ENCODE measurements around the gene ABCB1. TPM values are rescaled to one million over a fixed set of nuclear protein-coding genes. Genes with fewer than 3 reads are reported as not detected.

ABCB1 gene
- polyA plus RNA-seq, 1 donor (not counting 4 experiments of a cell fraction or from before 2014, with no cell fraction given): 0.13 TPM

- no peak for DNase-seq (ENCODE audit: low read depth, low spot score)
- no peak overlapping the region for H3K9ac ChIP-seq (ENCODE audit: control insufficient read depth, extremely low read depth, insufficient read depth, low read length)
- H3K27me3 ChIP-seq (ENCODE audit: control insufficient read depth, extremely low read depth, insufficient read depth, low read length): no peaks in the 10 kb centered on the region
- H3K4me3 ChIP-seq (ENCODE audit: control insufficient read depth in 2 of 3, extremely low read depth in 1 of 3, insufficient read depth in 2 of 3, low read depth in 1 of 3, low read length in 3 of 3): no peak overlapping the region
- H3K9me1 ChIP-seq (ENCODE audit: control insufficient read depth, extremely low read depth, insufficient read depth, low read length): no peaks in the 10 kb centered on the region
- no peak overlapping the region for H3K4me2 ChIP-seq (ENCODE audit: control insufficient read depth, extremely low read depth, insufficient read depth, low read depth, low read length)
- no peaks in the 10 kb centered on the region for H3K4me1 ChIP-seq (ENCODE audit: control insufficient read depth, extremely low read depth, insufficient read depth, low read length)
- TF ChIP-seq EZH2 (IDR thresholded peaks at IDR 0.05; ENCODE audit: low read length) (no peak), CTCF (optimal IDR thresholded peaks at IDR 0.05 in 1 of 3, IDR thresholded peaks at IDR 0.05 in 1 of 3, conservative IDR thresholded peaks at IDR 0.05 in 1 of 3; ENCODE audit: extremely low read depth in 1 of 3, insufficient read depth in 2 of 3, low read length in 3 of 3) (no peak)
- FAIRE-seq: no peak
- dilution Hi-C loops (cut with MboI; ENCODE audit: extremely low pct_ligation_motif_present, low sequenced_read_pairs): no loop called here
- no peaks in the 10 kb centered on the region for H3K36me3 ChIP-seq (ENCODE audit: control insufficient read depth in 2 of 2, extremely low read depth in 1 of 2, insufficient read depth in 2 of 2, low read length in 2 of 2)
- H2AFZ ChIP-seq (ENCODE audit: control insufficient read depth, low read length): no peak overlapping the region
- H4K20me1 ChIP-seq (ENCODE audit: control insufficient read depth, extremely low read depth, insufficient read depth, low read length): no peaks in the 10 kb centered on the region
- H3K9me3 ChIP-seq (ENCODE audit: control insufficient read depth, low read depth, low read length): no peaks in the 10 kb centered on the region
- H3K27ac ChIP-seq (ENCODE audit: control insufficient read depth, insufficient read depth, low read length): no peak overlapping the region
- H3K79me2 ChIP-seq (ENCODE audit: control insufficient read depth, insufficient read depth, low read length): no peaks in the 10 kb centered on the region
These were observed 117.6 kb downstream of the ABCB1 start for GRCh38 chr7:87483131-87483530.

- no peak for FAIRE-seq
- Histone ChIP-seq H3K27me3 (ENCODE audit: control insufficient read depth, extremely low read depth, insufficient read depth, low read length) (no peaks in the 10 kb centered on the region), H3K9ac (ENCODE audit: control insufficient read depth, extremely low read depth, insufficient read depth, low read length) (no peak overlapping the region), H4K20me1 (ENCODE audit: control insufficient read depth, extremely low read depth, insufficient read depth, low read length) (no peaks in the 10 kb centered on the region), H3K4me2 (ENCODE audit: control insufficient read depth, extremely low read depth, insufficient read depth, low read depth, low read length) (no peak overlapping the region), H2AFZ (ENCODE audit: control insufficient read depth, low read length) (no peak overlapping the region), H3K9me1 (ENCODE audit: control insufficient read depth, extremely low read depth, insufficient read depth, low read length) (no peaks in the 10 kb centered on the region), H3K79me2 (ENCODE audit: control insufficient read depth, insufficient read depth, low read length) (no peaks in the 10 kb centered on the region), H3K9me3 (ENCODE audit: control insufficient read depth, low read depth, low read length) (no peaks in the 10 kb centered on the region), H3K4me1 (ENCODE audit: control insufficient read depth, extremely low read depth, insufficient read depth, low read length) (no peaks in the 10 kb centered on the region), H3K36me3 (ENCODE audit: control insufficient read depth in 2 of 2, extremely low read depth in 1 of 2, insufficient read depth in 2 of 2, low read length in 2 of 2) (no peaks in the 10 kb centered on the region), H3K4me3 (ENCODE audit: control insufficient read depth in 2 of 3, extremely low read depth in 1 of 3, insufficient read depth in 2 of 3, low read depth in 1 of 3, low read length in 3 of 3) (no peak overlapping the region), H3K27ac (ENCODE audit: control insufficient read depth, insufficient read depth, low read length) (no peak overlapping the region)
- TF ChIP-seq CTCF (optimal IDR thresholded peaks at IDR 0.05 in 1 of 3, IDR thresholded peaks at IDR 0.05 in 1 of 3, conservative IDR thresholded peaks at IDR 0.05 in 1 of 3; ENCODE audit: extremely low read depth in 1 of 3, insufficient read depth in 2 of 3, low read length in 3 of 3) (no peak), EZH2 (IDR thresholded peaks at IDR 0.05; ENCODE audit: low read length) (no peak)
- dilution Hi-C loops (cut with MboI; ENCODE audit: extremely low pct_ligation_motif_present, low sequenced_read_pairs): no loop called here
- no peak for DNase-seq (ENCODE audit: low read depth, low spot score)
These were observed 118.6 kb downstream of the ABCB1 start for GRCh38 chr7:87482115-87482514.

All from keratinocyte (primary cell).